HFFc6 (cell line): ENCODE measurements around the gene ACAA1. TPM values are rescaled to one million over a fixed set of nuclear protein-coding genes. Genes with fewer than 3 reads are reported as not detected.

Experiments
- DNase-seq: peaks from one replicate; pipeline ENCODE4 v3.0.0-alpha.2; 2018
- H3K27ac Mint-ChIP-seq: 2 replicates; pipeline ENCODE4 v1.8.0; 2020; ENCODE audit warnings: mild to moderate bottlenecking, mixed read lengths
- H3K27me3 Mint-ChIP-seq: 2 replicates; pipeline ENCODE4 v1.8.0; 2021; ENCODE audit warnings: mild to moderate bottlenecking, moderate library complexity, mixed read lengths; ENCODE audit not compliant: insufficient read depth
- H3K36me3 Mint-ChIP-seq: 2 replicates; pipeline ENCODE4 v1.8.0; 2021; ENCODE audit warnings: low read depth, mixed read lengths
- H3K4me1 Mint-ChIP-seq: 2 replicates; pipeline ENCODE4 v1.8.0; 2020; ENCODE audit warnings: low read depth, mixed read lengths
- H3K4me3 Mint-ChIP-seq: 2 replicates; pipeline ENCODE4 v1.8.0; 2020; ENCODE audit warnings: mild to moderate bottlenecking, moderate library complexity, mixed read lengths
- H3K9me3 Mint-ChIP-seq: 2 replicates; pipeline ENCODE4 v1.8.0; 2020; ENCODE audit warnings: mild to moderate bottlenecking, mixed read lengths
- total RNA-seq, 6 experiments: library from RNA; stranded (reverse); fragmentation: NEBNext Ultra II Directional; extraction: Animal tissue kit (Norgen Biotek cat#: 25700); gene quantifications; 2 replicates in 1 of 6; 3 replicates in 5 of 6; pipeline ENCODE4 v1.2.3, GENCODE V29; 2021
- TF ChIP-seq, protein P1 (sequence below): fragments of 200-600 bp; sonication (generic); IDR thresholded peaks from 2 replicates; pipeline ENCODE4 v1.5.0; 2021; ENCODE audit warnings: antibody characterized with exemption, mild to moderate bottlenecking

Gene ACAA1
- total RNA-seq, 6 experiments from 2014 or later: 45.1 to 60.9 (median 52.1) TPM

DNA sequence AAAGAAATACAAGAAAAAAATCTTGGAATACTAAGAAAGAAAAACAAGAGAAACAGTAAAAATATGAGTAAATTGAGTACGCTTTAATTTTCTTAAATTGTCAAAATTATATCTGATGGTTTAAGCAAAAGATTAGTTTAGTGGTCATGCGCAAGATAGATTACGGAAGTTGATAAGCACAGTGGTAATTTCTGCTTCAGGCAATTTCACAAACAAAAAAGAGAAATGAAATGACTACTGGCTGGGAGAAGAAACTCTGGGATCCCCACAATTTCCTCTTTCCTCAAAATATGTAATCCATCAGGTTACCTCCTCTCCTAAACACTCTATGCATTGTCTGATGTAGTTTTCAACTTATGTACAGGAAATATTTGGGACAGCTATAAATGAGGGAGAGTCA lies 10.5 kb upstream of the ACAA1 start:
- H3K27ac Mint-ChIP-seq: no peak overlapping the region
- peaks cover 16% of the 10 kb centered on the region for H3K4me1 Mint-ChIP-seq
- DNase-seq: no peak
- H3K4me3 Mint-ChIP-seq: no peak overlapping the region
- peaks cover 7% of the 10 kb centered on the region; the same call in 1 of the 2 replicates for H3K27me3 Mint-ChIP-seq
- peaks cover 21% of the 10 kb centered on the region for H3K9me3 Mint-ChIP-seq
- TF ChIP-seq, protein P1, sequence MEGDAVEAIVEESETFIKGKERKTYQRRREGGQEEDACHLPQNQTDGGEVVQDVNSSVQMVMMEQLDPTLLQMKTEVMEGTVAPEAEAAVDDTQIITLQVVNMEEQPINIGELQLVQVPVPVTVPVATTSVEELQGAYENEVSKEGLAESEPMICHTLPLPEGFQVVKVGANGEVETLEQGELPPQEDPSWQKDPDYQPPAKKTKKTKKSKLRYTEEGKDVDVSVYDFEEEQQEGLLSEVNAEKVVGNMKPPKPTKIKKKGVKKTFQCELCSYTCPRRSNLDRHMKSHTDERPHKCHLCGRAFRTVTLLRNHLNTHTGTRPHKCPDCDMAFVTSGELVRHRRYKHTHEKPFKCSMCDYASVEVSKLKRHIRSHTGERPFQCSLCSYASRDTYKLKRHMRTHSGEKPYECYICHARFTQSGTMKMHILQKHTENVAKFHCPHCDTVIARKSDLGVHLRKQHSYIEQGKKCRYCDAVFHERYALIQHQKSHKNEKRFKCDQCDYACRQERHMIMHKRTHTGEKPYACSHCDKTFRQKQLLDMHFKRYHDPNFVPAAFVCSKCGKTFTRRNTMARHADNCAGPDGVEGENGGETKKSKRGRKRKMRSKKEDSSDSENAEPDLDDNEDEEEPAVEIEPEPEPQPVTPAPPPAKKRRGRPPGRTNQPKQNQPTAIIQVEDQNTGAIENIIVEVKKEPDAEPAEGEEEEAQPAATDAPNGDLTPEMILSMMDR: no peak
- H3K36me3 Mint-ChIP-seq: peaks cover 8% of the 10 kb centered on the region

DNA sequence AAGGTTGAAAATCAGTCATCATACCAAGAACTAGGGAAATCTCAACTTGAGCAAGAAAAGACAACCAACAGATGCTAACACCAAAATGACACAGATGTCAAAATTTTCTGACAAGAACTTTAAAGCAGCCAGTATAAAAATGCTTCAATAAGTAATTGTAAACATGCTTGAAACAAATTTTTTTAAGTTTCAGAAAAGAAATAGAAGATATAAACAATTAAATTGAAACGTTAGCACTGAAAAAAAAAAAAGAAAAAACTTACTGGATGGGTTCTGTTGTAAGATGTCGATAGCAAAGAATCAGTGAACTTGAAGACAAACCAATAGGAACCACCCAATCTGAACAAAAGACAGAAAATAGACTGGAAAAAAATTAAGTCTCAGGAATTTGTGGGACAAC lies 9.6 kb upstream of the ACAA1 start:
- H3K4me3 Mint-ChIP-seq: no peak overlapping the region
- peaks cover 9% of the 10 kb centered on the region for H3K4me1 Mint-ChIP-seq
- no peak overlapping the region for H3K27ac Mint-ChIP-seq
- no peak for DNase-seq
- TF ChIP-seq, protein P1: no peak
- H3K27me3 Mint-ChIP-seq: peaks cover 7% of the 10 kb centered on the region; the same call in 1 of the 2 replicates
- peaks cover 12% of the 10 kb centered on the region for H3K36me3 Mint-ChIP-seq
- peaks cover 21% of the 10 kb centered on the region for H3K9me3 Mint-ChIP-seq

DNA sequence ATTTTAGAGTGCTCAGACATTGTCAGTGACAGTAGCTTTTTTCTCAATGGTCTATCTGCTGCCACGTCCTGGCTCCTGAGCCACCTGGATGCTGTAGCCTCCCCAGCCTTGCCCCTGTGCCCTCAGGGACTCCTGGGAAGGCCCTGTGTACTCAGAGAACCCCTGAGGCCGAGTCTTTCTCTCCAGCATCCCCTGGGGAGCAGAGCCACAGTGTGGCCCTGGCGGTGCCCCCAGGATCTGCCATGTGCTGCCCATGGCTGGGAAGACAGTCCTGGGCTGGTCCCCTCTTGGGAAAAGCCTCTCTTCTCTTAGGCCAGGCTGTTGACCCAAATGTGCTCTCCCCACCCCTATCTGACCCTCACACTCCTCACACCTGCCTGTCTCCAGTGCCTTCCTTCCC lies 6.6 kb upstream of the ACAA1 start:
- TF ChIP-seq, protein P1: no peak
- Mint-ChIP-seq H3K9me3 (peaks cover 21% of the 10 kb centered on the region), H3K4me3 (no peak overlapping the region), H3K27me3 (peaks cover 7% of the 10 kb centered on the region; the same call in 1 of the 2 replicates), H3K27ac (no peak overlapping the region), H3K4me1 (peaks cover 10% of the 10 kb centered on the region), H3K36me3 (peaks cover 20% of the 10 kb centered on the region)
- no peak for DNase-seq

DNA sequence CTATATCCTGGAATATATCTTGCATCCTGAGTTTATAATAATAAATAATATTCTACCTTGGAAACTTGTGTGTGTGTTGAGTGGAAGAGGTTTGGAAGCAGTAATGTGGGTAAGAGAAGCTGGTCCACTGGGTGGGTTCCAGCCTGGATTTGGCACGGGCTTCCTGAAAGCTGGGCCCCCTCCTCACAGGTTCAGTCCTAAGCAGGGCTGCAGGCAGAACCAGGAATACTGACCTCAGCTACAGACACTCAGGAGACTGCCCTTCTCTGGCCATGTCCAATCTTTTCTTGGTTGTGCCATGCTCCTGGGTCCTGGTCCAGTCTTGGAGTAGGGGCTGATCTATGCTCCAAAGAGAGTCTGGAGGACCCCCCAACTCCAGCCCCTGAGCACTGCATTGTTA lies 6.0 kb upstream of the ACAA1 start:
- TF ChIP-seq, protein P1: no peak
- no peak for DNase-seq
- Mint-ChIP-seq H3K27me3 (peaks cover 7% of the 10 kb centered on the region), H3K9me3 (peaks cover 21% of the 10 kb centered on the region), H3K4me3 (no peak overlapping the region), H3K27ac (no peak overlapping the region), H3K4me1 (peaks cover 15% of the 10 kb centered on the region), H3K36me3 (peaks cover 20% of the 10 kb centered on the region)

DNA sequence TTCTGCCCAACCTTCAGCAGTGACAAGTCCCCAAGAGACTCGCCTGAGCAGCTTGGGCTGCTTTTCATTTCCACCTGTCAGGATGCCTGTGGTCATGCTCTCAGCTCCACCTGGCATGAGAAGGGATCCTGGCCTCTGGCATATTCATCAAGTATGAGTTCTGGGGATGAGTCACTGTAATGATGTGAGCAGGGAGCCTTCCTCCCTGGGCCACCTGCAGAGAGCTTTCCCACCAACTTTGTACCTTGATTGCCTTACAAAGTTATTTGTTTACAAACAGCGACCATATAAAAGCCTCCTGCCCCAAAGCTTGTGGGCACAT lies 5.0 kb upstream of the ACAA1 start:
- Mint-ChIP-seq H3K4me3 (no peak overlapping the region), H3K36me3 (peaks cover 20% of the 10 kb centered on the region), H3K27ac (no peak overlapping the region), H3K9me3 (peaks cover 13% of the 10 kb centered on the region), H3K4me1 (peaks cover 22% of the 10 kb centered on the region), H3K27me3 (peaks cover 7% of the 10 kb centered on the region)
- no peak for DNase-seq
- TF ChIP-seq, protein P1: no peak
